ENCODE results near the gene TIE1. TPM values are rescaled to one million over a fixed set of nuclear protein-coding genes. Genes with fewer than 3 reads are reported as not detected.

The TIE1 gene
- total and polyA plus RNA-seq, 2 experiments from 2014 or later: 5.0 TPM; not detected in 1

DNA sequence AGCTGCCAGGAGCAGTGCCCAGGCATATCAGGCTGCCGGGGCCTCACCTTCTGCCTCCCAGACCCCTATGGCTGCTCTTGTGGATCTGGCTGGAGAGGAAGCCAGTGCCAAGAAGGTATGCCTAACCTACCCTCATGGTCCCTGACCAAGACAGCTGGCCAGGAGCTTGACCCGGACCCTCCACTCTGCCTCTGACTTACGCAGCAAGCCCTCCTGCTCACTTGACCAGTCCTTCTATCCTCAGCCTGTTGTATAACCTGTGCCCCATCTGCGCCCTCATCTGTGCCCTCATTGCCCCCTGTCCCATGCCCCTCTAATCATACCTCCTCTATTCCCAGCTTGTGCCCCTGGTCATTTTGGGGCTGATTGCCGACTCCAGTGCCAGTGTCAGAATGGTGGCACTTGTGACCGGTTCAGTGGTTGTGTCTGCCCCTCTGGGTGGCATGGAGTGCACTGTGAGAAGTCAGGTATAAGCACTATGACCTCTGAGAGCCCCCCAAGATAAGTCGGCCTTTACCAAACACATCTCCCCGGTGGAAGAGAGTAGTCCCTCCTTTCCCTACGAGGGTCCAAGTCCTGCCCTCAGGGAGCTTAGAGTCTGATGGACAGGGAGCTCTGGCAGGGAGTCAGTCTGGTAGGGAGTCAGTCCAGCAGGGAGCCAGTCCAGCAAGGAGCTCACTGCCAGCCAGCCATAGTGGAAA lies 6.8 kb downstream of the TIE1 start:
- Histone ChIP-seq H3K27ac (no peak overlapping the region), H3K4me1 (ENCODE audit: low read depth) (no peaks in the 10 kb centered on the region), H3K4me3 (no peak overlapping the region), H3K36me3 (no peaks in the 10 kb centered on the region), H3K27me3 (no peaks in the 10 kb centered on the region), H3K9me3 (ENCODE audit: low read depth) (no peaks in the 10 kb centered on the region)
- TF ChIP-seq, protein P1, sequence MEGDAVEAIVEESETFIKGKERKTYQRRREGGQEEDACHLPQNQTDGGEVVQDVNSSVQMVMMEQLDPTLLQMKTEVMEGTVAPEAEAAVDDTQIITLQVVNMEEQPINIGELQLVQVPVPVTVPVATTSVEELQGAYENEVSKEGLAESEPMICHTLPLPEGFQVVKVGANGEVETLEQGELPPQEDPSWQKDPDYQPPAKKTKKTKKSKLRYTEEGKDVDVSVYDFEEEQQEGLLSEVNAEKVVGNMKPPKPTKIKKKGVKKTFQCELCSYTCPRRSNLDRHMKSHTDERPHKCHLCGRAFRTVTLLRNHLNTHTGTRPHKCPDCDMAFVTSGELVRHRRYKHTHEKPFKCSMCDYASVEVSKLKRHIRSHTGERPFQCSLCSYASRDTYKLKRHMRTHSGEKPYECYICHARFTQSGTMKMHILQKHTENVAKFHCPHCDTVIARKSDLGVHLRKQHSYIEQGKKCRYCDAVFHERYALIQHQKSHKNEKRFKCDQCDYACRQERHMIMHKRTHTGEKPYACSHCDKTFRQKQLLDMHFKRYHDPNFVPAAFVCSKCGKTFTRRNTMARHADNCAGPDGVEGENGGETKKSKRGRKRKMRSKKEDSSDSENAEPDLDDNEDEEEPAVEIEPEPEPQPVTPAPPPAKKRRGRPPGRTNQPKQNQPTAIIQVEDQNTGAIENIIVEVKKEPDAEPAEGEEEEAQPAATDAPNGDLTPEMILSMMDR (IDR thresholded peaks at IDR 0.05; ENCODE audit: low read depth, low read length): no peak
- no peak for DNase-seq (ENCODE audit: low read depth in 1 of 2, low spot score in 1 of 2)

DNA sequence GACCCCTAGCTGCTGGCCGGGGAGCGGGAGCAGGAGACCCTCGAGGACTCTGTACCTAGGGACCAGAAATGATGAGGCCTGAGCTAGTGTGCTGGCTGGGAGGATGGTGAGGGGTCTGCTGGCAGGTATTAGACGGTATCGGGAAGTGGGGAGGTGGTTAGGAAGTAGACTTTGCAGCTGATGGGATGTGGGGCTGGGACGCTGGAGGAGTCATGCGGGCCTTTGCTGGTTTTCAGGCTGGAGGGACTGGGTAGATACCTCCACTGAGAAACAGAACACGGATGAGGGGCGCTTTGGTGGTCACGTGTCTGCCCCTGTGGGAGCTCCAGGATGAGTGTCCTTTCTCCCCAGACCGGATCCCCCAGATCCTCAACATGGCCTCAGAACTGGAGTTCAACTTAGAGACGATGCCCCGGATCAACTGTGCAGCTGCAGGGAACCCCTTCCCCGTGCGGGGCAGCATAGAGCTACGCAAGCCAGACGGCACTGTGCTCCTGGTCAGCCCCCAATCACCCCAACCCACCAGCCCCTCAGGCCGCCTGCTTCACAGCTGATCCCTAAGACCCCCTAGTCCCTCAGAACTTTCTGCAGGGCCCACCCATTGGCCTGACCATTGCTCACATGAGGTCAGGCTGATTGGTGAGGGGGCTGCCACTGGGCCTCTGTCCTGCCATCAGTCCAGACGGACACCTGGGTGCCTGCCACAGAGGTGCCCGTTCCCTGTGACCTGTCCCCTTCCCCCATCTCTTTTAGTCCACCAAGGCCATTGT lies 8.0 kb downstream of the TIE1 start:
- Histone ChIP-seq H3K9me3 (ENCODE audit: low read depth) (no peaks in the 10 kb centered on the region), H3K36me3 (no peaks in the 10 kb centered on the region), H3K4me3 (no peak overlapping the region), H3K4me1 (ENCODE audit: low read depth) (no peaks in the 10 kb centered on the region), H3K27ac (no peak overlapping the region), H3K27me3 (no peaks in the 10 kb centered on the region)
- DNase-seq (ENCODE audit: low read depth in 1 of 2, low spot score in 1 of 2): no peak
- TF ChIP-seq, protein P1 (IDR thresholded peaks at IDR 0.05; ENCODE audit: low read depth, low read length): no peak

DNA sequence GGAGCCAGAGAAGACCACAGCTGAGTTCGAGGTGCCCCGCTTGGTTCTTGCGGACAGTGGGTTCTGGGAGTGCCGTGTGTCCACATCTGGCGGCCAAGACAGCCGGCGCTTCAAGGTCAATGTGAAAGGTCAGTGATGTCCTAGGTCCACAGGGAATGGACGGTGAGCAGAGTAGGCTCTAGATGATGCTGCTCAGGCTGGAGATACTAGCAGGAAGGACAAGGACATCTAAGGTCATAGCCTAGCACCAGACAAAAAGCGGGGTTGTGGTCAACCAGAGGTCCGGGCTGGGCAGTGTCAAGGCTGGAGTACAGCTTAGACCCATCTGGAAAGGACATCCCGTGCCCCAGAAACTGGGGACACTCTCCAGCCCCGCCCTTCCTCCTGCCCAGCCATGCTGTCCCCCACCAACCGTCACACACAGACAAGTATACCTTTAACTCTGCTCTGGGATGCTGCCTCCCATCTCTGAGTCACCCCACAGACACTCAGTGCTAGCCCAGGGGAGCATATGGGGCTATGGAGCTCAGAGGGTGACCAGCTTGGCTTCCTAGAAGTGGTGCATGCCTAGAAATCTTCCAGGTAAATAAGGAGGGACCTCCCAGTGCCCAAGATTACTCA lies 8.7 kb downstream of the TIE1 start:
- no peak for DNase-seq (ENCODE audit: low read depth in 1 of 2, low spot score in 1 of 2)
- Histone ChIP-seq H3K4me1 (ENCODE audit: low read depth) (no peaks in the 10 kb centered on the region), H3K27me3 (no peaks in the 10 kb centered on the region), H3K9me3 (ENCODE audit: low read depth) (no peaks in the 10 kb centered on the region), H3K36me3 (no peaks in the 10 kb centered on the region), H3K27ac (no peak overlapping the region), H3K4me3 (no peak overlapping the region)
- TF ChIP-seq, protein P1 (IDR thresholded peaks at IDR 0.05; ENCODE audit: low read depth, low read length): no peak

DNA sequence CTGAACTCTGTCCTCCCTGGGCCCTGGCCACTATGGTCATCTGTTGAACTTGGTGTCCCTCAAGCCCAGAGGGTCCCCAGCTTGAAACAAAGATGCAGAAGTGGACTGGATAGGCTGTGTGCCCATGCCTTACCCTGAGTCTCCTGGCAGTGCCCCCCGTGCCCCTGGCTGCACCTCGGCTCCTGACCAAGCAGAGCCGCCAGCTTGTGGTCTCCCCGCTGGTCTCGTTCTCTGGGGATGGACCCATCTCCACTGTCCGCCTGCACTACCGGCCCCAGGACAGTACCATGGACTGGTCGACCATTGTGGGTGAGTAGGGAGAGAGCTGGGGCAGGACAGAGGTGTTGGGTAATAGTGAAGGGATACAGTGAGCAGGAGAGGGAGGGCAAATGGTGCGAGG lies 10.7 kb downstream of the TIE1 start:
- no peaks in the 10 kb centered on the region for H3K36me3 ChIP-seq
- no peak for DNase-seq (ENCODE audit: low read depth in 1 of 2, low spot score in 1 of 2)
- no peaks in the 10 kb centered on the region for H3K4me1 ChIP-seq (ENCODE audit: low read depth)
- no peaks in the 10 kb centered on the region for H3K9me3 ChIP-seq (ENCODE audit: low read depth)
- no peaks in the 10 kb centered on the region for H3K27me3 ChIP-seq
- TF ChIP-seq, protein P1 (IDR thresholded peaks at IDR 0.05; ENCODE audit: low read depth, low read length): no peak
- no peak overlapping the region for H3K4me3 ChIP-seq
- no peak overlapping the region for H3K27ac ChIP-seq

DNA sequence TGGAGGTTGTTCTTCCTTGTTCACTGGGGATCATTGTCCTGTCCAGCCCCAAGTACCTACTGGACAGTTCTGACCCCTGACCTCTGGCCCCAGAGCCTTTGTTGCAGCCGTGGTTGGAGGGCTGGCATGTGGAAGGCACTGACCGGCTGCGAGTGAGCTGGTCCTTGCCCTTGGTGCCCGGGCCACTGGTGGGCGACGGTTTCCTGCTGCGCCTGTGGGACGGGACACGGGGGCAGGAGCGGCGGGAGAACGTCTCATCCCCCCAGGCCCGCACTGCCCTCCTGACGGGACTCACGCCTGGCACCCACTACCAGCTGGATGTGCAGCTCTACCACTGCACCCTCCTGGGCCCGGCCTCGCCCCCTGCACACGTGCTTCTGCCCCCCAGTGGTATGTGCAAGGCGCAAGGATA lies 11.4 kb downstream of the TIE1 start:
- Histone ChIP-seq H3K36me3 (no peaks in the 10 kb centered on the region), H3K4me1 (ENCODE audit: low read depth) (no peaks in the 10 kb centered on the region), H3K4me3 (no peak overlapping the region), H3K27me3 (no peaks in the 10 kb centered on the region), H3K9me3 (ENCODE audit: low read depth) (no peaks in the 10 kb centered on the region), H3K27ac (no peak overlapping the region)
- no peak for DNase-seq (ENCODE audit: low read depth in 1 of 2, low spot score in 1 of 2)
- TF ChIP-seq, protein P1 (IDR thresholded peaks at IDR 0.05; ENCODE audit: low read depth, low read length): no peak

All from cardiac muscle cell (in vitro differentiated cells and primary cell).